ENCODE data around the gene CARNS1.
A peak's percentile ranks its signal among the peaks of the same experiment; 100 is the strongest.

The CARNS1 gene

GRCh38 chr11:67410984-67411784 lies 4.3 kb upstream of the CARNS1 start:
- no peak for DNase-seq

GRCh38 chr11:67411785-67412152 lies 3.7 kb upstream of the CARNS1 start:
- DNase-seq: no peak

- no peak for DNase-seq
Observed at GRCh38 chr11:67412495-67413179, 2.8 kb upstream of the CARNS1 start.

GRCh38 chr11:67413266-67413849 lies 2.1 kb upstream of the CARNS1 start:
- no peak for DNase-seq

GRCh38 chr11:67416416-67417335 lies 1.2 kb downstream of the CARNS1 start:
- no peak for DNase-seq

GRCh38 chr11:67417425-67417824 lies 1.9 kb downstream of the CARNS1 start:
- DNase-seq: no peak

- no peak for DNase-seq
Observed at GRCh38 chr11:67418476-67419281, 3.2 kb downstream of the CARNS1 start.

GRCh38 chr11:67419325-67420049 lies 4.0 kb downstream of the CARNS1 start:
- DNase-seq: no peak

GRCh38 chr11:67420147-67420645 lies 4.7 kb downstream of the CARNS1 start:
- no peak for DNase-seq

- DNase-seq: peak; percentile 98
Observed at GRCh38 chr11:67420646-67421429, 5.4 kb downstream of the CARNS1 start.

- no peak for DNase-seq
Observed at GRCh38 chr11:67421430-67422031, 6.1 kb downstream of the CARNS1 start.

GRCh38 chr11:67422891-67423290 lies 7.4 kb downstream of the CARNS1 start:
- DNase-seq: no peak

GRCh38 chr11:67423466-67423865 lies 8.0 kb downstream of the CARNS1 start:
- DNase-seq: no peak

GRCh38 chr11:67423891-67424613 lies 8.6 kb downstream of the CARNS1 start:
- no peak for DNase-seq

- peak; percentile 33 for DNase-seq
Observed at GRCh38 chr11:67427364-67427859, 11.9 kb downstream of the CARNS1 start.

- DNase-seq: peak; percentile 99
Observed at GRCh38 chr11:67428052-67429001, 12.8 kb downstream of the CARNS1 start, which contains the start of gene RPS6KB2. Gene RPS6KB2, plus strand, starts transcription at chr11:67428494. Its CDS starts 52 bp downstream, at chr11:67428546.

- DNase-seq: no peak
Observed at GRCh38 chr11:67429038-67429668, 13.7 kb downstream of the CARNS1 start.

Data from activated CD4-positive, alpha-beta T cell treated with anti-CD3 and anti-CD28 coated beads, Interleukin-10, Interleukin-2, amounts not matched to agents 100 ng/mL and 50 ng/mL, durations not matched to agents 16 hours and 8 hours (primary cell).